WI38 (cell line): ENCODE results near the gene SPHK1.

Experiments
- H3K4me3 ChIP-seq: 2 replicates; pipeline ENCODE4 v1.5.1; 2011; ENCODE audit warnings: low read depth, mild to moderate bottlenecking, control low read depth, low read length
- CTCF ChIP-seq: IDR thresholded peaks from 2 replicates; pipeline ENCODE4 v1.5.1; 2012; ENCODE audit warnings: low read depth, mild to moderate bottlenecking, control low read depth, low read length

The SPHK1 gene, protein sequence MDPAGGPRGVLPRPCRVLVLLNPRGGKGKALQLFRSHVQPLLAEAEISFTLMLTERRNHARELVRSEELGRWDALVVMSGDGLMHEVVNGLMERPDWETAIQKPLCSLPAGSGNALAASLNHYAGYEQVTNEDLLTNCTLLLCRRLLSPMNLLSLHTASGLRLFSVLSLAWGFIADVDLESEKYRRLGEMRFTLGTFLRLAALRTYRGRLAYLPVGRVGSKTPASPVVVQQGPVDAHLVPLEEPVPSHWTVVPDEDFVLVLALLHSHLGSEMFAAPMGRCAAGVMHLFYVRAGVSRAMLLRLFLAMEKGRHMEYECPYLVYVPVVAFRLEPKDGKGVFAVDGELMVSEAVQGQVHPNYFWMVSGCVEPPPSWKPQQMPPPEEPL

GRCh38 chr17:76384222-76384986 lies at the start of gene SPHK1:
SPHK1 (plus strand) TSS chr17:76384609; CDS start chr17:76385645, 1,036 bp downstream.
- peak within 1 kb of the TSS; percentile 70 for H3K4me3 ChIP-seq
- no peak for TF ChIP-seq CTCF

- TF ChIP-seq CTCF = no peak
- no peak overlapping the region for H3K4me3 ChIP-seq
Measured at GRCh38 chr17:76335716-76336381, 48.6 kb upstream of the SPHK1 start.

DNA sequence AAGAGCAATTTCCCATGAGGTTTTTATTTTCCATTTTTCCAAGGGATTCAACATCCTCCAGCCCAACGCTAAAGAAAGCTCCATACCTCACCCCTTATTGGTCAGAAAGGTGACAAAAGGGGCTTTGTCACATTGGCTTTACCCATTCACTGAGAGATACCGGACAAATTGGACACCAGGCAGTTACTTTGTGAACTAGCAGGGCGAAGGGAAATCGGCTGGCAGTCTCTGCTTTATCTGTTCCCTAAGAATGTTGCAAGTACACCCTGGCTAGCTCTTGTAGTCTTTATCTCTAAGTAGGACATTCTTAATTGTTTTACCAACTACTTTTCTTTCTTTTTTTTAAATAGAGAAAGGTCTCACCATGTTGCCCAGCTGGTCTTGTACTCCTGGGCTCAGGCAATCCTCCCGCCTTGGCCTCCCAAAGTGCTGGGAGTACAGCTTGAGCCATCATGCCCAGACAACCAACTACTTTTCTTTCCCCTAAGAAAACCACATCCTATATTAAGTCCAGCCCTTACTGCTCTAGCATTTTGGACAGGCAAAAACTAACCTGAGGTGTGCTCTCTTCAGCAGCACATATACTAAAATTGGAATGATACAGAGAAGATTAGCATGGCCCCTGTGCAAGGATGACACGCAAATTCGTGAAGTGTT lies 47.5 kb upstream of the SPHK1 start:
- TF ChIP-seq CTCF = no peak
- H3K4me3 ChIP-seq = no peak overlapping the region

DNA sequence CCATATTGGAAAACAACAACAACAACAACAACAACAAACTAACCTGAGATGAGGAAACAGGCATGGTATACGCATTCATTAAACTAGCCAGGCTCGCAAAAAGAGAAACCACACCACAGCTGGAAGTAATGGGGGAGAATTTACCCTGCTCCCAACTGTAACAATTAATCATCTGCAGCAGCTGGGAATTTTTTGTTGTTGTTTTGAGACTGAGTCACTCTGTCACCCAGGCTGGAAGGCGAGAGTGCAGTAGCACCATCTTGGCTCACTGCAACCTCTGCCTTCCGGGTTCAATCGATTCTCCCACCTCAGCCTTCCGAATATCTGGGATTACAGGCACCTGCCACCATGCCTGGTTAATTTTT lies 47.0 kb upstream of the SPHK1 start:
- no peak for TF ChIP-seq CTCF
- no peak overlapping the region for H3K4me3 ChIP-seq

DNA sequence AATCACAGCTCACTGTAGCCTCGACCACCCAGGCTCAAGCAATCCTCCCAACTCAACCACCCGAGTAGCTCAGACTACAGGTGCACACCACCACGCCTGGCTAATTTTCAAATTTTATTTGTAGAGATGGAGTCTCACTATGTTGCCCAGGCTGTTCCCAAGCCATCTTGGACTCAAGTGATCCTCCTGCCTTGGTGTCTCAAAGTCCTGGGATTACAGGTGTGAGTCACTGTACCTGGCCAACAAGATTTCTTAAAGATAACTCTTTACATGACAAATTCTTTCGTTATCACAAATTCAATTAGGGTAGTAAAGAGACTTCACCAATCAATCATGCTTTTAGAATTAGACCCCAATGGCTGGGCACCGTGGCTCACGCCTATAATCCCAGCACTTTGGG lies 43.1 kb upstream of the SPHK1 start:
- no peak overlapping the region for H3K4me3 ChIP-seq
- TF ChIP-seq CTCF = no peak

DNA sequence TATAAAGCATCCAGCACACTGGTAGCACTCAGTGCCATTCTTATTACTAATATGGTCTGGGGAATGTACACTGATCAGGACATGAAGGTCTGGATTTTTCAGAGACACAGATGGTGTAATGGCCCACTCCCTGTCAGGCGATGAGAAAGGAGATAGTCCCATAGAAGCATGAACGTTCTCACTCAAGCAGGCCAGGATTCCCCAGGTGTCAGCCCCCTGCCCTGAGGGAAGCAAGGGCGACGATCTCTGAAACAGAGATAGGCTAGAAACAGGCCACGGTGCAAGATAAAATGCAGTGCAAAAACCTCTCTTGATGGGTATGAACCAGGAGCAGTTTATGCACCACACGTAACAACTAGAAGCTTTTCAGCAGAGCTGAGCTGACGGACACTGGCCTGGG lies 41.3 kb upstream of the SPHK1 start:
- TF ChIP-seq CTCF = no peak

More for the DNA sequence above, 41.3 kb upstream of the SPHK1 start:
- H3K4me3 ChIP-seq = no peak overlapping the region
